HG02623 (cell line): ENCODE data around the gene TAAR9.

ENCODE experiments used
- ATAC-seq: cut with Tn5 transposase; IDR thresholded peaks from one replicate; pipeline ENCODE4 v1.9.1; 2021; ENCODE audit warnings: moderate library complexity; ENCODE audit not compliant: unreplicated experiment

Gene TAAR9

DNA sequence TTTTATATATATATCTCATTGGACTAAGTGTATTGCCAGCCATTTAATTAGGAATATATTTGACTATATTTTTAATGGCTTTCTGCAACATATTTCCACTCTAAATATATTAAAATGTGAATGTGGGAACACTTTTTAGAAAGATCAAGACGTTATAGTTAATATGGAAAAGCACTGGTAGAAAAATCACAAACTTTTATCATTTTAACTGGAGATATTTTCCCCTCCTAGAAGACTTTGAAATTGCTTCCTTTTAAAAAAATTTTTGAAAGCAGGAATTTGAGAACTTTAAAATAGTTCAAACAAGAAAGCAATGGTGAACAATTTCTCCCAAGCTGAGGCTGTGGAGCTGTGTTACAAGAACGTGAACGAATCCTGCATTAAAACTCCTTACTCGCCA lies at the start of gene TAAR9:
TSS of gene TAAR9 (plus strand) at position 301 of the 400 bp plus-strand sequence. CDS start at position 314, 13 bp downstream.
- ATAC-seq, result no peak

DNA sequence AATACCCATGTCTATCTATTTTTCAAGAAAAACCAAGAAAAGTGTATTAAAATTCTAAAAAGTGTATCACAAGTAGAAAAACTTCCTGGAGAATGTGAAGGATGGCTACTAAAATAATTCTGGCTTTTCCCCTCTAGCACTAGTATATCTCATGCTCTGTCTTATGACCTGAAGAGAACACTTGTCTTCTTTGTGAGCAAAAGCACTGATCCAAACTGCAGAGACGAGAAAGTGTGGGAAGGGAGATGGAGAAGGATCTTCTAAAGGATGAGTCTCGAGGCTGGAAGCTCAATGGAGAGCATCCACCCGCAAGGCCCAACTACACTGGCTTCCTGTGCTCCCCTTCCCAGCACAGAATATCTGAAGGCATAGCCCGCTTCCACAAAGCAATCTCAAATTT lies 48.7 kb upstream of the TAAR9 start:
- no peak for ATAC-seq

GRCh38 chr6:132490024-132490423 lies 48.1 kb upstream of the TAAR9 start:
- ATAC-seq, result peak; percentile 42

- ATAC-seq, result peak; percentile 42
Observed at GRCh38 chr6:132490478-132491204, 47.4 kb upstream of the TAAR9 start.

GRCh38 chr6:132491303-132491702 lies 46.8 kb upstream of the TAAR9 start:
- ATAC-seq, result no peak

DNA sequence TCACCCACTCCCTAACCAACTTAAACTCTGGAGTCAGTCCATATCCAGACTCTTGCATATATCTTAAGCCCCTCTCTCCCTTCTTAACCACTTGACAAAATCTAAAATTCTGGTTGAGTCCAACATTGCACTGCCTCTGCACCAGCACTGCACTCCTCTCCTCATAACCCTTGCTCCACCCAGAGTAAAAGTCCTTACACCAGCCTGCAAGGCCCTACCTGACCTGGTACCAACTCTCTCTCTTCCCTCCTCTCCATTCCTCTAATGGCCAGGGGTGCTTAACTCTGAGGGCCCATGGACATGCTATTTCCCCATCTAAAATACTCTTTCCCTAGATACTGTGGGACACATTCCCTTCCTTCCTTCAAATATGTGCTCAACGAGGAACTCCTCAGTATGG lies 46.2 kb upstream of the TAAR9 start:
- ATAC-seq, result no peak

GRCh38 chr6:132494954-132495353 lies 43.1 kb upstream of the TAAR9 start:
- ATAC-seq, result no peak

DNA sequence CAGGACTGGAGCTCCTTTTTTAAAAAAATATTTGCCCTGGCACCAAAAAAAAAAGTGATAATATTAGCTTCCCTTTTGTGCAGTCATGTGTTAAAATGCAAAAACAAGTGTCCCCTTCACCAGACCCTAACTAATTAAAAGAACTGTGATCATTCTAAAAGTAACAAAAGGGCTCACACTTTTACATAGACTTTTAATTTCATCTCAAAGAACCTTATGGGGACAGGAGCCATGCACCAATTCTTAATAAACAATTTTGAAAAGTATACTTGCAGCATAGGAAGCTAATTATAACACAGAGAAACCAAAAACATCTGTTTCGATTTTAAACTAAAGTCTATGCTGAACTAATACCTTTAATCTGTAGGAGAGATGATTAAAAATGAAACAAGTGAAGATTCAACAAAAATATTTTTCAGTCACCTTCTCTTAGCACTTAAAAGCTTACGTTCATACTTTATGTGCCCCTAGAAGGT lies 42.4 kb upstream of the TAAR9 start:
- ATAC-seq, result peak; percentile 49

GRCh38 chr6:132496519-132497180 lies 41.4 kb upstream of the TAAR9 start:
- ATAC-seq, result no peak

GRCh38 chr6:132498638-132499037 lies 39.4 kb upstream of the TAAR9 start:
- peak; percentile 35 for ATAC-seq

- no peak for ATAC-seq
Observed at GRCh38 chr6:132499757-132500156, 38.3 kb upstream of the TAAR9 start.

DNA sequence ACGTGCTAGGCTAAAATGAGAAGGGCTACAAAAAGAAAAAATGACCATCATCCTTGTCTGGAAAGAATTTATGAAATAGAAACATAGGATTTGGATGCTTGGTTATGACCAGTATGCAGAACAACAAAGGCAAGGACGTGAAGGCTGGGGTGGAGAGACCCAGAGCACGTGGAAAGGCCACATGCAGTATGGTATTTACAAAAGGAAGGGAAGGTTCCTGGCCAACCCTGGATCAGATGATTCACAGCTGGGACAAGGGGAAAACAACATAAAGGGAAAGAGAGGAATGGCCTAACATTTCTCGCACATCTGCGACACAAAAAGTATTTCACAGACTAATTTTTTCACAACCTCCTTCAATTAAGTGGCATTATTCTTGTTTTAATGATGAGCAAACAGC lies 33.3 kb upstream of the TAAR9 start:
- no peak for ATAC-seq

DNA sequence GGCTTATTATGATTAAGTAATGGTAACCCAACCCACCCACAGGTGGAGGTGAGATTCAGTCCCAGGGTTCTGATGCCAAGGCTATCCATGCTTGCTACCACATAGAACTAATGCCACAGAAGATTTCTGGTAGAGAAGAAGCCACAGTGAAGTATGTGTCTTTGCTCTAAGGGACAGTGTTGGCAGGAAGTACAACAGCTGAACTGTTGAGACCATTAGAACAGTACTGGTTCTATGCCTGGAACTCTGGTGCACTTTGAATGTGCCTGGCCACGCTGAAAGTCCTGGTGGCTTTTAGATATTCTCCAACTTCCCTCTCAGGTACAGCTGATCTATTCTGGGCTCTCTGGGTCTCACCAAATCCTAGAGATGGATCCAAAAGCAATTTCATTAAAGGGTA lies 32.9 kb upstream of the TAAR9 start:
- ATAC-seq, result no peak

- ATAC-seq, result no peak
Observed at GRCh38 chr6:132506461-132506860, 31.6 kb upstream of the TAAR9 start.

DNA sequence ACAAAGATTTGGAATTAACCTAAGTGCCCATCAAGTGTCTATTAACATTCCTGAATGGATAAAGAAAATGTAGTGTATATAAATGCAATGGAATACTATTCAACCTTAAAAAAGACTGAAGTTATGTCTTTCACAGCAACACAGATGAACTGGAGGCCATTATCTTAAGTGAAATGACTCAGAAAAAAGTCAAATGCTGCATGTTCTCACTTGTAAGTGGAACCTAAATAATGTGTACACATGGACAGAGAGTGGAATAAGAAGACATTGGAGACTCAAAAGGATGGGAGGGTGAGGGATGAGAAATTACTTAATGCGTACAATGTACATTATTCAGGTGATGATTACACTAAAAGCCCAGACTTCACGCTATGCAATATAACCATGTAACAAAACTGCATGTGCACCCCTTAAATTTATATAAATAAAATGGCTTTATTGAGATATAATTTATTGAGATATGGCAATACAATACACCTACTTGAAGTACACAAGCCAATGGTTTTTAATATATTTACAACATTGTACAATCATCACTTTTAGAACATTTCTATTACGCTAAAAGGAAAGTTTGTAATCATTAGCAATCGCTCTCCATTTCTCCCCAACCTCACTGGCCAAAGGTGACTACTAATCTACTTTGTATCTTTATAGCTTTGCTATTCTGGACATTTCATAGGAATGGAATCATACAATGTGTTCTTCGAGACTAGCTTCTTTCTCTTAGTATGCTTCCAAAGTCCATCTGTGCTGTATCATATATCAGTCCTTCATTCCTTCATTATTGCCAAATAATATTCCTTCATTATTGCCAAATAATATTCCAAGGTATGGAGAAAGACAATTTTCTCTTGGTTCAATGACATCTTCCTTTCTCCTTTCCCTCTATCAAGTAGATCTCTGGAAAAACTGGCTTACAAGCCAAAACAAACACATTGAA lies 30.9 kb upstream of the TAAR9 start:
- no peak for ATAC-seq

GRCh38 chr6:132511210-132511830 lies 26.8 kb upstream of the TAAR9 start:
- no peak for ATAC-seq

DNA sequence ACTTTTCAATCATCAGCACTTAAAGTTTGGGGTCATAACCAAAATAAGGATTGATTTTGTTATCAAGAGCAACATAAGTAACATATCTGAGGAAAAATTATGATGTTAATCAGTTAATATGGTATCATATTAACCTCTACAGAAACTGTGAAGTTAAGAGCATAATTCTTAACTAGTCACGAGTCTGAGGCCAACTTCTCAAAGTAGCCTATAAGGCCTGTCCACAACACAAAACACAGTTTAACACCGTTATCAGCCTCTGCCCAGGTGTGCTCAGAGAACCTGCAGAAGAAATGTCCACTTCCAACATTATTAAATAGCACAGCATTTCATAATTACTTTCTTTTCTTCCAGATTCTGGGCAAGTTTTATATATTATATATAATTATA lies 26.3 kb upstream of the TAAR9 start:
- no peak for ATAC-seq

GRCh38 chr6:132512342-132512637 lies 25.8 kb upstream of the TAAR9 start:
- ATAC-seq, result no peak

GRCh38 chr6:132512638-132513632 lies 25.1 kb upstream of the TAAR9 start, which contains the start of gene STX7:
Gene STX7 (minus strand): TSS chr6:132513116. CDS start chr6:132503530, 9,586 bp downstream.
- ATAC-seq, result peak; percentile 90
